GM03348 (cell line): ENCODE measurements around the gene CST8.
"Not testable (repeated sequence)": the region's sequence is repeated elsewhere in the genome, so short reads cannot be mapped to it uniquely, and the experiment has no call there.

Source experiments
- DNase-seq: peaks from one replicate; pipeline ENCODE4 v3.0.0; 2012; ENCODE audit warnings: low spot score

Gene CST8

GRCh38 chr20:23490817-23491216, at the start of gene CST8:
CST8 (plus strand) TSS chr20:23491117; CDS start chr20:23491668, 551 bp downstream.
- no peak for DNase-seq

GRCh38 chr20:23441850-23442313, 49.0 kb upstream of the CST8 start:
- peak; percentile 87 for DNase-seq

DNA sequence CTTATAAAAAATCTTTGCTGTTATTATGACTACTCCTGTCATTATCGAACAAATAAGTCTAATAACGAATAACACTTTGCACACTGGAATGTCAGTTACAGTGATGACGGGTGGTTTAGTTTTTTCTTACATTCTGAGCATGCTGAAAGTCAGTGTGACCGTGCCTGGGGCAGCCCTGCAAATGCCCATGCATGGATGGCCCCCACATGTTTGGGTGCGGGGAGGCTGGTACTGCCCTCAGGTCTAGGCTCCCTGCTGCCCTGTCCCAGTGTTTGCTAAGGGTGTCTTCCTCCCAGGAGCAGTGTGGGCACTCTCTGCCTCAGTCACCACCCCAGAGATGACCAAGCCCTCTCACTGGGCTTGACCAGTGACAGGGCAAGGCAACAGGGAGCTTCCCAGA, 48.5 kb upstream of the CST8 start:
- DNase-seq: no peak

DNA sequence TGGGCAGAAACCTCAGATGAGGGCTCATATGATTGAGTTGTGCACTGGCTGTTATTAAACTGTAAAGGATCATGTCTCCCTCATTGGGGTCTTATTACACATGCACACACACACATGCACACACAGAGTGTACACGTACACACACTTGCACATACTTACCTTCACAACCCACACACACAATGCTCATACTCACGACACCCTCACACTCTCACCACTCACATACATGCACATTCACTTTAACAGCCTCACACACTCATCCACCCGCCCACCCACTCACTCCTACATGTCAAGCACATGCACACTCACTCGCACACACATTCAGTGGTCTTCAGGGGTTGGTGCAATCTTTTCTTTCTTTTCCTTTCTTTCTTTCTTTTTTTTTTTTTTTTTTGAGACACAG, 46.1 kb upstream of the CST8 start:
- DNase-seq: no peak

DNA sequence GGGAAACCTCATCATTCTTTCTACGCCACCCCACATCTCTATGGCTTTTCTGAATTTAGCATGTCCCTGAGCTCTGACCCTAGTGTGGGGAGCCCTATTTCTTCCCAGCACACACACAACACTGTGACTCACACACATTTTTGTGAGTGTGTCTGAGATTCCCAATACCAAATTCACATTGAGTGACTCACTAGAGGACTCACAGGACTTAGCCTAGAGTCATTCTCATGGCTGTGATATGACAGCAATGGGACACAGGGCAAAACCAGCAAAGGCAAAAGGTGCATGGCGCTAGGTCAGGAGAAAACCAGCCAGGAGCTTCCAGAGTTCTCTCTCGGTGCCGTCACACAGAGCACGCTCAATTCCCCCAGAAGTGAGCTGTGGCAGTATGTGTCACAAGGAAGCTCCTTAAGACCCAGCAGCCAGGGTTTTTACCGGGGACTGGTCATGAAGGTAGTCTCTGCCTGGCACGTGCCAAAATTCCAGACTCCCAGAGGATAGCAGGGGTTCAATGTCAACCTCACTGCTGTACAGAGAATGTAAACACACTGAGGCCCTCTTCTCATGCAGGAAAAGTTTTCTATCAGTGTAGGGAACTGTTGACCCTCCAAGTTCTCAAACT, 45.2 kb upstream of the CST8 start:
- DNase-seq: peak; percentile 72

DNA sequence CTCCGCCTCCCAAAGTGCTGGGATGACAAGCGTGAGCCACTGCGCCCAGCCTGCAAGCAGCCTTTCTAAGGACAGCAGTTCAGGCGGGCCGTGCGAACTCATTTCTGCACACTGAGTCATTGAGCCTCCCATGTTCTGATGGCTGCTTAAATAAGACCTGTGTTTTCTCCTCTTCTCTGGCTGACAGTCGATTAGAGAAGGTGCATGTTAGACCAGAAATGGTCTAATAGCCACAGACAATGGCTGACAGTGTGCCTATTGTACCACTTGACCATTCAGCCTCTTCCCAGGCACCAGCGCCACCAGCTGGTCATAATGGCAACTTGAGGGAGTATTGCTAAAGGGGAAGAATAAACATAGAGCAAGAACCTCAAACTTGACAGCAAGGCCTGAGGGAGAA, 44.4 kb upstream of the CST8 start:
- DNase-seq: peak; percentile 31

- DNase-seq: no peak
Observed at GRCh38 chr20:23448167-23448566, 42.8 kb upstream of the CST8 start.

GRCh38 chr20:23449421-23449820, 41.5 kb upstream of the CST8 start:
- DNase-seq: no peak

DNA sequence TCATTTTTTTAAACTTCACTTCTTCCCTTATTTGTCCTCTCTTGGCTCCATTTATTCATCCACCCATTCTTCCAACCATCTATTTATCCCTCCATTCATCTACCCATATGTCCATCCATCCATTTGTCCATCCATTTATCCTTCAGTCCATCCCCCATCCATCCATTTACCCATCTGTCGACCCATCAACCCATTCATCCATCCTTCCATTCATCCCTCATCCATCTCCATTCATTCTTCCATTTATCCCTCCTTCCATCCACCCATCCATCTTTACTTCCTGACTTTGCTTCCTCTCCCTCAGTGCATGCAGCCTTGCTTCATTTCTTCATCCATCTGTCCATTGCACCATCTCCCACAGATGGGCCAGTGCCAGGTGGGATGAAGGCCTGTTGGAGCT, 40.0 kb upstream of the CST8 start:
- DNase-seq: no peak

GRCh38 chr20:23451956-23452487, 38.9 kb upstream of the CST8 start:
- DNase-seq: no peak

GRCh38 chr20:23452776-23453175, 38.1 kb upstream of the CST8 start, which contains the start of gene CST11:
CST11 (minus strand) TSS chr20:23452876; CDS start chr20:23452811, 65 bp downstream.
- no peak for DNase-seq

GRCh38 chr20:23453549-23454543, 37.1 kb upstream of the CST8 start:
- no peak for DNase-seq

GRCh38 chr20:23454816-23455215, 36.1 kb upstream of the CST8 start:
- DNase-seq: no peak

GRCh38 chr20:23455639-23456038, 35.3 kb upstream of the CST8 start:
- no peak for DNase-seq

DNA sequence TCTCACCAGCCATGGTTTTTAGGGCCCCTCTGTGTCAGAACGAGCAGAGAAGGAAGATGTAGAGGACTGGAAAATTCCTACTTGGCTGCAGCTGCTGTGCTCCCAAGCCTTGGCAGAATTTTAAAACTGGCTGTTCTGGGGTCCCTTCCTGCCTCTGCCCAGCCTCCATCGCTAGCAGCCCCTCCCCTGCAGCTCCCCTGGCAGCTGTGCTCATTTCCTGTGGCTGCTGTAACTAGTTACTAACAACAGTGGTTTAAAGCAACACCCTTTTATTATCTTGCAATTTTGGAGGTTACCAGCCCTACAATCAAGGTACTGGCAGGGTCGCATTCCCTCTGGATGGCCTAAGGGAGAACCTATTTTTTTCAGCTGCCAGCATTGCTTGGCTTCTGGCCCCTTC, 34.5 kb upstream of the CST8 start:
- no peak for DNase-seq

DNA sequence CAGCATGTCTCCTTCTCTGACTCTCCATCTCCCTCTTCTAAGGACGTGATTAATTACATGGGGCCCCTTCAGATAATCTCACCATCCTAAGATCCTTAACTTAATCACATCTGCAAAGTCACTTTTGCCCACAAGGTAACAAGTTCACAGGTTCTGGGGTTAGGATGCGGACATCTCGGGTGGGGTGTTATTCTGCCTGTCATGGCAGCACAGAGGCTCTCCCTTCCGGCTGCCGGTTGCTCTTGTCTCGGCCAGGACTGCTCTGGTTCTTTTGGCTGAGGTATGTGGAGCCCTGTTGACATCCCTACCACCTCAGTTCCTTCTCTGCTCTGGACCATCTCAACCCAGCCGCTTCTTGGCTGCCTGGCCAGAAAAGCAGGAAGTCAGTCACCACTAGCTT, 34.0 kb upstream of the CST8 start:
- DNase-seq: no peak

DNA sequence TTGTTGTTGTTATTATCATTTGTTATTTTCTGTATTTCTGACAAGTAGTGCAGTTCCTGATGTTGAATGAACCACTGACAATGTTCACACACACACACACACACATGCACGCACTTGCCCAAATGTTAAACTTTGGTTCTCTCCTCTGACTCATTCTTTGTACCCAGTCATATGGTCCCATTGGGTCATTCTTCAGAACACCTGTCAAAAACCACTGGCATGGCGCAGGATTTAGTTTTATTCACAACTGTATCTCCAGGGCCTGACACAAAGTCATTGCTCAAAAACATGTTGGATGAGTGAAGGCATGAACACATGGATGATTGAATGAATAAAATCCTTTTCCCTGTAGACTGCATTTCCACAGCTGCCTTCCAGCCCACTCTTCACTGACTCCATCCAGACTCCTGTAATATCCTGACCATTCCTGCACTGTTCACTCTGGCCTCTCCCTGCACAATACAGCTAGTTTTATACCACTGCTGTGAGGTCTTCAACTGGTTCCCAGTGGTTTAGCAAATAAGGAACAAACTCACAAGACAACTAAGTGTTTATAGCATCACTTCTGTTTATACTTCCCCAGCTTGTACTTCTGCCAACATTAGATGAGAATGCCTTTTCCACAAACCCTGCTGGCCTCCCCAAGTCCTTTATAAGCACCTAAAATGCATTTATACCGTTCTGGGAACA, 31.3 kb upstream of the CST8 start:
- DNase-seq: no peak

DNA sequence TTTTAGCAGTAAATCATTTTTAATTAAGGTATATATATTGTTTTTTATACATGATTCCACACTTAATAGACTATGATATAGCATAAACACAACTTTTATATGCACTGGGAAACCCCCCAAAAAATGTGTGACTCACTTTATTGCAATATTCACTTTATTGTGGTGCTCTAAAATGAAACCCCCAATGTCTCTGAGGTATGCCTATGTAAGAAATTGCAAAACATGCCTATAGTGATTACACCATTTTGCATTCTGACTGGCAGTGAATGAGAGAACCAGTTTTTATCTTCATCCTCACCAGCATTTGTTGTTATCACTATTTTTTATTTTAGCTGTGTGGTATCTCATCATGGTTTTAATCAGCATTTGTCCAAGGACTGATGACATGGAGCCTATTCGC, 29.7 kb upstream of the CST8 start:
- DNase-seq: no peak

GRCh38 chr20:23466961-23467360, 24.0 kb upstream of the CST8 start:
- not testable (repeated sequence) for DNase-seq

DNA sequence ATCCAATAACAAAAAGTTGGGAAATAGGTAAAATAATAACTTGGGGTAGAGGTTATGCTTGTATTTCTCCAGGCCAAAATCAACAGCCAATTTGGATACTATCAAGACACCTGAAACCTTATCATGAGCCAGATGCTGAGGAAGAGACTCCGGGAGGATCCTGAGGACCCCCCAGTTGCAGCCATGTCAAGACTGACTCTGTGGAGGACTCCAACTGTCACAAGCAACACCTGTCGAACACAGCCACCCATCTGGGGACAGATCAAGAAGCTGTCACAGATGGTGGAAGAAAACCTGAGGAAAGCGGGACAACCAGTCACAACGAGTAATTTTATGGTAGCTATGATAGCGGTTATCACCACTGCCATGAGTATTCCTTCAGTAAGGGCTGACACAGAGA, 18.6 kb upstream of the CST8 start:
- DNase-seq: not testable (repeated sequence)

- not testable (repeated sequence) for DNase-seq
Observed at GRCh38 chr20:23473293-23473692, 17.6 kb upstream of the CST8 start.

DNA sequence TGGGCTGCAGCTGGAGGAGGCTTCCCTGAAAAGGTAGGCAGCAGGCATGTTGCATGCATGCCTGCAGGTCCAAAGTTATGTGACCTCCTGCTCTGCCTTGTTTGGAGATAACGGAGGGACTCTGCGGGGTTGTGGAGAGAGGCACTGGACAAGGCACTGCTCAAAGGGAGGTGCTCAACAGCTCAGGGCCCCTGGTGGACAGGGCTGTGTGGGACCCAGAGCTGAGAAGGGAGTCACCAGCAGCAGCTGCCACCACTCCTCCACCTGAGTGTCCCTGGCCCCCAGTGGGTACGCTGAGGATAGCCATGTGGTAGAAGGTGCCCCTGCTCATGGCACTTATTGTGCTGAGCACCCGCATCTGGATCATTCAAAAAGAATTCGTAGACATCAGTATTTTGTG, 15.5 kb upstream of the CST8 start:
- no peak for DNase-seq
